Subcutaneous abdominal adipose tissue (tissue), 5 donors: Measurements from ENCODE around the gene GLIPR2.
A peak's percentile ranks its signal among the peaks of the same experiment; 100 is the strongest.

Experiments
- H3K27ac ChIP-seq: one replicate; pipeline ENCODE4 v1.7.0; 2013; ENCODE audit warnings: low read depth, mild to moderate bottlenecking, inconsistent platforms, low read length, moderate library complexity
- H3K27me3 ChIP-seq, 5 donors: one replicate each; pipeline ENCODE4 v1.7.0; 2013; ENCODE audit warnings: low read length in 5 of 5, inconsistent platforms in 1 of 5; ENCODE audit not compliant: control insufficient read depth in 5 of 5, insufficient read depth in 4 of 5
- H3K36me3 ChIP-seq, 5 donors: one replicate each; pipeline ENCODE4 v1.7.0; 2013; ENCODE audit warnings: low read length in 5 of 5; ENCODE audit not compliant: control insufficient read depth in 5 of 5, insufficient read depth in 5 of 5
- H3K4me1 ChIP-seq, 5 donors: one replicate each; pipeline ENCODE4 v1.7.0; 2013; ENCODE audit warnings: low read length in 5 of 5, mild to moderate bottlenecking in 3 of 5, moderate library complexity in 1 of 5; ENCODE audit not compliant: control insufficient read depth in 5 of 5, insufficient read depth in 5 of 5
- H3K4me3 ChIP-seq, 5 donors: one replicate each; pipeline ENCODE4 v1.7.0; 2013; ENCODE audit warnings: low read length in 5 of 5, low read depth in 1 of 5
- H3K9ac ChIP-seq, 5 donors: one replicate each; pipeline ENCODE4 v1.7.0; 2013; ENCODE audit warnings: low read length in 5 of 5, mild to moderate bottlenecking in 4 of 5, moderate library complexity in 3 of 5
- H3K9me3 ChIP-seq, 5 donors: one replicate each; pipeline ENCODE4 v1.7.0; 2013; ENCODE audit warnings: low read length in 5 of 5; ENCODE audit not compliant: control insufficient read depth in 5 of 5
- donor health status: healthy.
- donor health status: healthy.
- donor health status: healthy.
- donor health status: healthy.
- donor health status: healthy.

GLIPR2 gene

GRCh38 chr9:36142510-36143244, 6.1 kb downstream of the GLIPR2 start:
- Histone ChIP-seq H3K4me3 (peak overlapping the region; percentile 11 to 51 (median 35)), H3K4me1 (peaks cover 12 to 79% (median 58%) of the 10 kb centered on the region in 5 donors)

GRCh38 chr9:36143245-36143641, 6.7 kb downstream of the GLIPR2 start:
- Histone ChIP-seq H3K9ac (peak overlapping the region in 4 of 5 donors; percentile 18 to 55 (median 26)), H3K27me3 (no peaks in the 10 kb centered on the region), H3K4me1 (peaks cover 11 to 79% (median 58%) of the 10 kb centered on the region in 5 donors), H3K27ac (peak overlapping the region; percentile 75), H3K36me3 (peaks cover 0 to 14% (median 2%) of the 10 kb centered on the region in 5 donors), H3K9me3 (peaks cover 0 to 3% (median 0%) of the 10 kb centered on the region in 5 donors), H3K4me3 (peak overlapping the region; percentile 11 to 51 (median 35))

More at GRCh38 chr9:36142510-36143244, 6.1 kb downstream of the GLIPR2 start:
- peak overlapping the region; percentile 75 for H3K27ac ChIP-seq
- peaks cover 0 to 12% (median 2%) of the 10 kb centered on the region in 5 donors for H3K36me3 ChIP-seq
- peak overlapping the region in 4 of 5 donors; percentile 18 to 55 (median 33) for H3K9ac ChIP-seq
- no peaks in the 10 kb centered on the region for H3K27me3 ChIP-seq
- H3K9me3 ChIP-seq: peaks cover 0 to 3% (median 0%) of the 10 kb centered on the region in 5 donors

- peak overlapping the region in 1 of 5 donors; percentile 24 for H3K9ac ChIP-seq
- peaks cover 0 to 20% (median 4%) of the 10 kb centered on the region in 5 donors for H3K36me3 ChIP-seq
- H3K4me1 ChIP-seq: peaks cover 20 to 80% (median 61%) of the 10 kb centered on the region in 5 donors
- H3K4me3 ChIP-seq: no peak overlapping the region
- H3K27ac ChIP-seq: no peak overlapping the region
- no peaks in the 10 kb centered on the region for H3K27me3 ChIP-seq
- H3K9me3 ChIP-seq: peaks cover 0 to 3% (median 0%) of the 10 kb centered on the region in 5 donors
Observed at GRCh38 chr9:36144309-36145232, 8.0 kb downstream of the GLIPR2 start.

- no peaks in the 10 kb centered on the region for H3K27me3 ChIP-seq
- no peak overlapping the region for H3K27ac ChIP-seq
- peaks cover 0 to 3% (median 0%) of the 10 kb centered on the region in 5 donors for H3K9me3 ChIP-seq
- H3K9ac ChIP-seq: no peak overlapping the region
- H3K36me3 ChIP-seq: peaks cover 0 to 32% (median 11%) of the 10 kb centered on the region in 5 donors
- H3K4me3 ChIP-seq: no peak overlapping the region
- H3K4me1 ChIP-seq: peaks cover 18 to 77% (median 59%) of the 10 kb centered on the region in 5 donors
Observed at GRCh38 chr9:36145970-36146369, 9.4 kb downstream of the GLIPR2 start.

- Histone ChIP-seq H3K27ac (no peak overlapping the region), H3K27me3 (no peaks in the 10 kb centered on the region), H3K4me1 (peaks cover 18 to 77% (median 59%) of the 10 kb centered on the region in 5 donors), H3K4me3 (no peak overlapping the region), H3K9ac (no peak overlapping the region), H3K9me3 (peaks cover 0 to 3% (median 0%) of the 10 kb centered on the region in 5 donors), H3K36me3 (peaks cover 0 to 38% (median 13%) of the 10 kb centered on the region in 5 donors)
Observed at GRCh38 chr9:36146651-36147050, 10.1 kb downstream of the GLIPR2 start.

- H3K9ac ChIP-seq: no peak overlapping the region
- no peak overlapping the region for H3K27ac ChIP-seq
- no peak overlapping the region for H3K4me3 ChIP-seq
- H3K36me3 ChIP-seq: peaks cover 0 to 39% (median 17%) of the 10 kb centered on the region in 5 donors
- no peaks in the 10 kb centered on the region for H3K27me3 ChIP-seq
- peaks cover 16 to 76% (median 56%) of the 10 kb centered on the region in 5 donors for H3K4me1 ChIP-seq
- H3K9me3 ChIP-seq: peaks cover 0 to 3% (median 0%) of the 10 kb centered on the region in 5 donors
Observed at GRCh38 chr9:36147441-36148175, 11.1 kb downstream of the GLIPR2 start.

- Histone ChIP-seq H3K9ac (peak overlapping the region in 1 of 5 donors; percentile 45), H3K27me3 (no peaks in the 10 kb centered on the region), H3K27ac (peak overlapping the region; percentile 60), H3K4me3 (peak overlapping the region in 1 of 5 donors; percentile 11), H3K36me3 (peaks cover 0 to 39% (median 16%) of the 10 kb centered on the region in 5 donors), H3K9me3 (peaks cover 0 to 3% (median 0%) of the 10 kb centered on the region in 5 donors), H3K4me1 (peaks cover 14 to 71% (median 53%) of the 10 kb centered on the region in 5 donors)
Observed at GRCh38 chr9:36148311-36149051, 11.9 kb downstream of the GLIPR2 start.

GRCh38 chr9:36149197-36149596, 12.7 kb downstream of the GLIPR2 start:
- Histone ChIP-seq H3K27ac (peak overlapping the region; percentile 60), H3K4me1 (peaks cover 16 to 71% (median 54%) of the 10 kb centered on the region in 5 donors), H3K9me3 (peaks cover 0 to 3% (median 0%) of the 10 kb centered on the region in 5 donors), H3K36me3 (peaks cover 0 to 37% (median 13%) of the 10 kb centered on the region in 5 donors), H3K27me3 (no peaks in the 10 kb centered on the region), H3K4me3 (no peak overlapping the region), H3K9ac (no peak overlapping the region)
